Measurements from ENCODE around the gene PGC. TPM values are rescaled to one million over a fixed set of nuclear protein-coding genes. Genes with fewer than 3 reads are reported as not detected.

The PGC gene
- total and polyA plus RNA-seq, 2 donors (not counting 1 experiment from before 2014, with no cell fraction given), result not detected

GRCh38 chr6:41741625-41742490, 5.3 kb downstream of the PGC start:
- CTCF ChIA-PET, result interaction anchor here (1.3 kb wide), 1 partner anchor 59 kb away, joined by 4 read pairs; no protein-coding TSS in a partner anchor
- H3K9me3 ChIP-seq (ENCODE audit: control extremely low read depth in 1 of 3, control insufficient read depth in 2 of 3, insufficient read depth in 1 of 3, low read length in 2 of 3), result no peaks in the 10 kb centered on the region
- no peaks in the 10 kb centered on the region for H3K4me1 ChIP-seq (ENCODE audit: control insufficient read depth in 2 of 2, insufficient read depth in 2 of 2, low read length in 2 of 2)
- no peak overlapping the region for H3K9ac ChIP-seq (ENCODE audit: low read length)
- no peak for ATAC-seq (ENCODE audit: low read depth)
- H3K27me3 ChIP-seq (replicated peaks in 1 of 4; ENCODE audit: control extremely low read depth in 1 of 4, control insufficient read depth in 3 of 4, insufficient read depth in 4 of 4, low read length in 3 of 4), result no peaks in the 10 kb centered on the region
- POLR2A ChIA-PET, result no interaction called here
- H3K4me2 ChIP-seq (replicated peaks; ENCODE audit: low read depth, low read length, poor library complexity, severe bottlenecking), result no peak overlapping the region
- TF ChIP-seq EZH2 (IDR thresholded peaks at IDR 0.05; ENCODE audit: borderline replicate concordance, insufficient read depth, low read depth, low read length, poor library complexity, severe bottlenecking), result no peak
- TF ChIP-seq CTCF (IDR thresholded peaks at IDR 0.05), result no peak
- H2AFZ ChIP-seq (ENCODE audit: insufficient read depth, low read depth, low read length, poor library complexity, severe bottlenecking), result no peak overlapping the region
- no peak overlapping the region for H3K4me3 Mint-ChIP-seq
- intact Hi-C loops (cut with micrococcal nuclease), result no loop called here
- no peak overlapping the region for H3K27ac Mint-ChIP-seq
- no peak overlapping the region for H3K4me3 ChIP-seq (ENCODE audit: control extremely low read depth in 1 of 5, extremely low read depth in 1 of 5, insufficient read depth in 1 of 5, low read depth in 2 of 5, low read length in 4 of 5)
- no peaks in the 10 kb centered on the region for H3K79me2 ChIP-seq (ENCODE audit: control insufficient read depth, insufficient read depth, low read length)
- H3K4me1 Mint-ChIP-seq, result no peaks in the 10 kb centered on the region
- no peaks in the 10 kb centered on the region for H3K27me3 Mint-ChIP-seq
- H3K9me3 Mint-ChIP-seq (ENCODE audit: insufficient read depth), result no peaks in the 10 kb centered on the region
- 92% methylated on average over 20 of the region's 20 CpGs for WGBS (ENCODE audit: insufficient coverage)
- no peak overlapping the region for H3K27ac ChIP-seq (ENCODE audit: low read length in 2 of 2)
- no peak for DNase-seq
- no peaks in the 10 kb centered on the region for H3K36me3 ChIP-seq (replicated peaks in 1 of 2; ENCODE audit: control extremely low read depth in 1 of 2, control insufficient read depth in 1 of 2, extremely low read depth in 1 of 2, insufficient read depth in 2 of 2, low read length in 1 of 2)
- H4K20me1 ChIP-seq (ENCODE audit: control insufficient read depth, insufficient read depth, low read length, poor library complexity, severe bottlenecking), result no peaks in the 10 kb centered on the region
